Activated T-cell treated with anti-CD3 and anti-CD28 coated beads for 48 hours (primary cell): Measurements from ENCODE around the gene ALAS2.
"Not testable (repeated sequence)": the region's sequence is repeated elsewhere in the genome, so short reads cannot be mapped to it uniquely, and the experiment has no call there.

Experiments
- DNase-seq: peaks from one replicate; pipeline ENCODE4 v3.0.0-alpha.2; 2020; ENCODE audit warnings: low read depth

Gene ALAS2

GRCh38 chrX:55030271-55031205, at the start of gene ALAS2:
Gene ALAS2 (minus strand): TSS chrX:55030977. CDS start chrX:55026000, 4,977 bp downstream.
- no peak for DNase-seq

GRCh38 chrX:55074851-55075467, 44.2 kb upstream of the ALAS2 start, which contains the start of gene PAGE2B:
Gene PAGE2B (plus strand): TSS chrX:55075030. CDS start chrX:55076042, 1,012 bp downstream.
- DNase-seq = no peak

GRCh38 chrX:55072286-55072685, 41.5 kb upstream of the ALAS2 start:
- DNase-seq = no peak

- not testable (repeated sequence) for DNase-seq
Observed at GRCh38 chrX:55067180-55067579, 36.4 kb upstream of the ALAS2 start.

GRCh38 chrX:55057675-55058249, 27.0 kb upstream of the ALAS2 start:
- DNase-seq = no peak

GRCh38 chrX:55056820-55057674, 26.3 kb upstream of the ALAS2 start:
- no peak for DNase-seq

GRCh38 chrX:55050599-55050998, 19.8 kb upstream of the ALAS2 start:
- not testable (repeated sequence) for DNase-seq

GRCh38 chrX:55041514-55041913, 10.7 kb upstream of the ALAS2 start:
- DNase-seq = no peak

GRCh38 chrX:55039471-55039870, 8.7 kb upstream of the ALAS2 start:
- DNase-seq = no peak

GRCh38 chrX:55033429-55033828, 2.7 kb upstream of the ALAS2 start:
- DNase-seq = no peak

- no peak for DNase-seq
Observed at GRCh38 chrX:55029291-55029690, 1.5 kb downstream of the ALAS2 start.

GRCh38 chrX:55028611-55029010, 2.2 kb downstream of the ALAS2 start:
- DNase-seq = no peak

GRCh38 chrX:55028040-55028439, 2.7 kb downstream of the ALAS2 start:
- DNase-seq = no peak

- no peak for DNase-seq
Observed at GRCh38 chrX:55026840-55027239, 3.9 kb downstream of the ALAS2 start.

- DNase-seq = no peak
Observed at GRCh38 chrX:55026143-55026542, 4.6 kb downstream of the ALAS2 start.

- DNase-seq = no peak
Observed at GRCh38 chrX:55014897-55015299, 15.9 kb downstream of the ALAS2 start.

- DNase-seq = no peak
Observed at GRCh38 chrX:55011294-55011693, 19.5 kb downstream of the ALAS2 start.

- DNase-seq = no peak
Observed at GRCh38 chrX:55008571-55009358, 22.0 kb downstream of the ALAS2 start.

- no peak for DNase-seq
Observed at GRCh38 chrX:55007656-55008055, 23.1 kb downstream of the ALAS2 start.

- no peak for DNase-seq
Observed at GRCh38 chrX:55006827-55007621, 23.8 kb downstream of the ALAS2 start.
